ENCODE measurements around the gene REXO4. TPM values are rescaled to one million over a fixed set of nuclear protein-coding genes. Genes with fewer than 3 reads are reported as not detected.

Gene REXO4
- total and polyA plus RNA-seq, 9 of the 15 experiments (the other 6 are each of a cell fraction or from before 2014, with no cell fraction given), result 3.4 to 72.9 (median 31.1) TPM

GRCh38 chr9:133359399-133360175 lies 58.2 kb downstream of the REXO4 start (continued):
- TF ChIP-seq ZBTB49 (CRISPR knock-in tag; IDR thresholded peaks at IDR 0.05; ENCODE audit: borderline replicate concordance) (no peak), ZFPM2 (CRISPR knock-in tag; IDR thresholded peaks at IDR 0.05) (no peak), ZNF197 (CRISPR knock-in tag; IDR thresholded peaks at IDR 0.05; ENCODE audit: low read depth) (no peak), TRIM24 (IDR thresholded peaks at IDR 0.05) (no peak), OTX1 (CRISPR knock-in tag; IDR thresholded peaks at IDR 0.05) (no peak), ZNF740 (CRISPR knock-in tag; IDR thresholded peaks at IDR 0.05) (peak; percentile 78), ZNF740 (tag; IDR thresholded peaks at IDR 0.05) (peak in 1 of 2 experiments; percentile 49; a peak in 1 of 4 replicates), ZBTB5 (IDR thresholded peaks at IDR 0.05) (no peak), POLR2G (IDR thresholded peaks at IDR 0.05; ENCODE audit: low read depth, low read length) (peak; percentile 78), BDP1 (IDR thresholded peaks at IDR 0.05; ENCODE audit: insufficient read depth, insufficient read length) (no peak), HDAC6 (IDR thresholded peaks at IDR 0.05; ENCODE audit: low read depth, low read length) (no peak), TAF7 (tag; IDR thresholded peaks at IDR 0.05) (no peak), HSF4 (CRISPR knock-in tag; IDR thresholded peaks at IDR 0.05; ENCODE audit: borderline replicate concordance) (no peak), NR2F6 (CRISPR knock-in tag; IDR thresholded peaks at IDR 0.05) (no peak), TEAD1 (CRISPR knock-in tag; IDR thresholded peaks at IDR 0.05) (peak in 1 of 2 experiments; percentile 31; a peak in 1 of 4 replicates), XRCC5 (IDR thresholded peaks at IDR 0.05; ENCODE audit: low read depth, low read length) (no peak), MCM5 (IDR thresholded peaks at IDR 0.05; ENCODE audit: low read depth) (no peak), KDM5B (IDR thresholded peaks at IDR 0.05; ENCODE audit: insufficient replicate concordance, low read depth, low read length) (no peak), CC2D1A (IDR thresholded peaks at IDR 0.05) (no peak), CGGBP1 (CRISPR knock-in tag; IDR thresholded peaks at IDR 0.05) (no peak), MCM7 (IDR thresholded peaks at IDR 0.05) (no peak), RBBP5 (IDR thresholded peaks at IDR 0.05; ENCODE audit: borderline replicate concordance, insufficient read depth, low read length, poor library complexity, severe bottlenecking) (no peak), THAP7 (CRISPR knock-in tag; IDR thresholded peaks at IDR 0.05) (no peak)
